HepG2 (cell line): ENCODE measurements around the gene IL3RA. TPM values are rescaled to one million over a fixed set of nuclear protein-coding genes. Genes with fewer than 3 reads are reported as not detected.
A peak's percentile ranks its signal among the peaks of the same experiment; 100 is the strongest.

ENCODE experiments used
- ADNP ChIP-seq: sonication (generic); formaldehyde crosslinking; IDR thresholded peaks from 2 replicates; pipeline ENCODE4 v1.4.0; 2020; ENCODE audit warnings: missing genetic modification reagents
- CC2D1A ChIP-seq: sonication (generic); formaldehyde crosslinking; IDR thresholded peaks from 2 replicates; pipeline ENCODE4 v1.8.1; 2023; ENCODE audit warnings: mild to moderate bottlenecking, missing genetic modification reagents
- ELK4 ChIP-seq: sonication (generic); formaldehyde crosslinking; IDR thresholded peaks from 2 replicates; pipeline ENCODE4 v1.9.0; 2021; ENCODE audit warnings: missing genetic modification reagents, borderline replicate concordance
- ETV6 ChIP-seq: sonication (generic); formaldehyde crosslinking; conservative IDR thresholded peaks from 2 replicates; pipeline ENCODE4 v1.4.0; 2020; ENCODE audit warnings: missing genetic modification reagents
- ISL2 ChIP-seq: sonication (generic); formaldehyde crosslinking; IDR thresholded peaks from 2 replicates; pipeline ENCODE4 v1.5.0; 2020; ENCODE audit warnings: missing genetic modification reagents
- NR2F6 ChIP-seq, 2 experiments: IDR thresholded peaks; 2 replicates each; pipeline ENCODE4 v1.6.1; 2016; ENCODE audit warnings: antibody characterized with exemption in 1 of 2, mild to moderate bottlenecking in 1 of 2
- PHB2 ChIP-seq: fragments of 450-650 bp; IDR thresholded peaks from 2 replicates; pipeline ENCODE4 v1.6.1; 2018; ENCODE audit not compliant: partially characterized antibody
- RXRB ChIP-seq: IDR thresholded peaks from 2 replicates; pipeline ENCODE4 v1.6.1; 2016; ENCODE audit warnings: borderline replicate concordance, missing genetic modification reagents, missing compliant biosample characterization
- SIX1 ChIP-seq: sonication (generic); formaldehyde crosslinking; IDR thresholded peaks from 2 replicates; pipeline ENCODE4 v1.4.0; 2020; ENCODE audit warnings: missing genetic modification reagents, borderline replicate concordance
- SIX4 ChIP-seq: sonication (generic); formaldehyde crosslinking; IDR thresholded peaks from 2 replicates; pipeline ENCODE4 v1.4.0; 2020; ENCODE audit warnings: missing genetic modification reagents
- SMAD1 ChIP-seq: sonication (generic); formaldehyde crosslinking; IDR thresholded peaks from 2 replicates; pipeline ENCODE4 v1.4.0; 2020; ENCODE audit warnings: missing genetic modification reagents, low read depth, mild to moderate bottlenecking, borderline replicate concordance
- SRF ChIP-seq: IDR thresholded peaks from 2 replicates; pipeline ENCODE4 v1.6.1; 2011; ENCODE audit warnings: mild to moderate bottlenecking, low read depth, low read length, moderate library complexity
- SRSF9 ChIP-seq: fragments of 200-400 bp; formaldehyde crosslinking; IDR thresholded peaks from 2 replicates; pipeline ENCODE4 v1.6.1; 2018; ENCODE audit warnings: borderline replicate concordance, mild to moderate bottlenecking, low read depth, low read length; ENCODE audit not compliant: insufficient read depth, poor library complexity, severe bottlenecking
- YEATS4 ChIP-seq: sonication (generic); formaldehyde crosslinking; IDR thresholded peaks from 2 replicates; pipeline ENCODE4 v1.4.0; 2020; ENCODE audit warnings: missing genetic modification reagents, borderline replicate concordance
- ZFP36L1 ChIP-seq: sonication (generic); formaldehyde crosslinking; IDR thresholded peaks from 2 replicates; pipeline ENCODE4 v1.8.0; 2022; ENCODE audit warnings: mild to moderate bottlenecking, missing genetic modification reagents, moderate library complexity
- ZNF17 ChIP-seq: sonication (generic); formaldehyde crosslinking; IDR thresholded peaks from 2 replicates; pipeline ENCODE4 v1.5.0; 2020; ENCODE audit warnings: mild to moderate bottlenecking, missing genetic modification reagents
- ZNF20 ChIP-seq: sonication (generic); formaldehyde crosslinking; IDR thresholded peaks from 2 replicates; pipeline ENCODE4 v1.4.0; 2020; ENCODE audit warnings: mild to moderate bottlenecking, moderate library complexity, missing genetic modification reagents
- ZNF431 ChIP-seq: sonication (generic); formaldehyde crosslinking; IDR thresholded peaks from 2 replicates; pipeline ENCODE4 v1.9.0; 2022; ENCODE audit warnings: missing genetic modification reagents, low read depth, mild to moderate bottlenecking, borderline replicate concordance
- ZNF652 ChIP-seq: IDR thresholded peaks from 2 replicates; pipeline ENCODE4 v1.6.1; 2016; ENCODE audit warnings: low read depth, borderline replicate concordance
- ZNF788 ChIP-seq: sonication (generic); formaldehyde crosslinking; IDR thresholded peaks from 2 replicates; pipeline ENCODE4 v1.5.0; 2020; ENCODE audit warnings: mild to moderate bottlenecking, missing genetic modification reagents, borderline replicate concordance
- ZNF83 ChIP-seq: sonication (generic); formaldehyde crosslinking; IDR thresholded peaks from 2 replicates; pipeline ENCODE4 v1.4.0; 2020; ENCODE audit warnings: missing genetic modification reagents, mild to moderate bottlenecking, borderline replicate concordance
- ZSCAN25 ChIP-seq: sonication (generic); formaldehyde crosslinking; IDR thresholded peaks from 2 replicates; pipeline ENCODE4 v1.8.0; 2022; ENCODE audit warnings: mild to moderate bottlenecking, missing genetic modification reagents
- polyA plus RNA-seq, 8 experiments: library from polyadenylated mRNA; depleted of rRNA in 3 of 8; stranded (reverse) in 7 of 8; unstranded in 1 of 8; fragments of >200 nt; fragmentation: Illumina TruSeq in 4 of 8; extraction: Trizol in 4 of 8; gene quantifications; 2 replicates each; pipeline versions ENCODE4 v1.2.1 to v1.2.3, GENCODE V29; 2011 to 2016; ENCODE audit warnings: low read depth in 4 of 8, missing spikeins in 1 of 8, mixed read lengths in 1 of 8; ENCODE audit not compliant: insufficient read depth in 1 of 8
- total RNA-seq, 5 experiments: library from RNA; depleted of rRNA; stranded (reverse); fragments of >200 nt; fragmentation: Illumina TruSeq; extraction: Trizol; gene quantifications; 2 replicates each; pipeline ENCODE4 v1.2.3, GENCODE V29; 2016; ENCODE audit warnings: low read depth in 1 of 5
- TF ChIP-seq, protein P1 (sequence below): sonication (generic); formaldehyde crosslinking; IDR thresholded peaks from 2 replicates; pipeline ENCODE4 v1.4.0; 2020; ENCODE audit warnings: mild to moderate bottlenecking, missing genetic modification reagents
- TF ChIP-seq, protein P2 (sequence below): sonication (generic); formaldehyde crosslinking; IDR thresholded peaks from 2 replicates; pipeline ENCODE4 v1.9.0; 2021; ENCODE audit warnings: missing genetic modification reagents, borderline replicate concordance

Gene IL3RA
- total and polyA plus RNA-seq, 2 of the 13 experiments (the other 11 are each of a cell fraction or from before 2014, with no cell fraction given), result not detected

- TF ChIP-seq, protein P1, sequence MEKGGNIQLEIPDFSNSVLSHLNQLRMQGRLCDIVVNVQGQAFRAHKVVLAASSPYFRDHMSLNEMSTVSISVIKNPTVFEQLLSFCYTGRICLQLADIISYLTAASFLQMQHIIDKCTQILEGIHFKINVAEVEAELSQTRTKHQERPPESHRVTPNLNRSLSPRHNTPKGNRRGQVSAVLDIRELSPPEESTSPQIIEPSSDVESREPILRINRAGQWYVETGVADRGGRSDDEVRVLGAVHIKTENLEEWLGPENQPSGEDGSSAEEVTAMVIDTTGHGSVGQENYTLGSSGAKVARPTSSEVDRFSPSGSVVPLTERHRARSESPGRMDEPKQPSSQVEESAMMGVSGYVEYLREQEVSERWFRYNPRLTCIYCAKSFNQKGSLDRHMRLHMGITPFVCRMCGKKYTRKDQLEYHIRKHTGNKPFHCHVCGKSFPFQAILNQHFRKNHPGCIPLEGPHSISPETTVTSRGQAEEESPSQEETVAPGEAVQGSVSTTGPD (CRISPR knock-in tag), result no peak
- TF ChIP-seq, protein P2, sequence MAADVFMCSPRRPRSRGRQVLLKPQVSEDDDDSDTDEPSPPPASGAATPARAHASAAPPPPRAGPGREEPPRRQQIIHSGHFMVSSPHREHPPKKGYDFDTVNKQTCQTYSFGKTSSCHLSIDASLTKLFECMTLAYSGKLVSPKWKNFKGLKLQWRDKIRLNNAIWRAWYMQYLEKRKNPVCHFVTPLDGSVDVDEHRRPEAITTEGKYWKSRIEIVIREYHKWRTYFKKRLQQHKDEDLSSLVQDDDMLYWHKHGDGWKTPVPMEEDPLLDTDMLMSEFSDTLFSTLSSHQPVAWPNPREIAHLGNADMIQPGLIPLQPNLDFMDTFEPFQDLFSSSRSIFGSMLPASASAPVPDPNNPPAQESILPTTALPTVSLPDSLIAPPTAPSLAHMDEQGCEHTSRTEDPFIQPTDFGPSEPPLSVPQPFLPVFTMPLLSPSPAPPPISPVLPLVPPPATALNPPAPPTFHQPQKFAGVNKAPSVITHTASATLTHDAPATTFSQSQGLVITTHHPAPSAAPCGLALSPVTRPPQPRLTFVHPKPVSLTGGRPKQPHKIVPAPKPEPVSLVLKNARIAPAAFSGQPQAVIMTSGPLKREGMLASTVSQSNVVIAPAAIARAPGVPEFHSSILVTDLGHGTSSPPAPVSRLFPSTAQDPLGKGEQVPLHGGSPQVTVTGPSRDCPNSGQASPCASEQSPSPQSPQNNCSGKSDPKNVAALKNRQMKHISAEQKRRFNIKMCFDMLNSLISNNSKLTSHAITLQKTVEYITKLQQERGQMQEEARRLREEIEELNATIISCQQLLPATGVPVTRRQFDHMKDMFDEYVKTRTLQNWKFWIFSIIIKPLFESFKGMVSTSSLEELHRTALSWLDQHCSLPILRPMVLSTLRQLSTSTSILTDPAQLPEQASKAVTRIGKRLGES (CRISPR knock-in tag), result no peak
- TF ChIP-seq PHB2, result no peak
- no peak for TF ChIP-seq ZNF20 (CRISPR knock-in tag)
- TF ChIP-seq ETV6 (CRISPR knock-in tag), result 0 out of 2 replicates have a peak, but pooled peaks have one; percentile 39
- TF ChIP-seq ZNF83, result no peak
- no peak for TF ChIP-seq ZNF652
- TF ChIP-seq ZNF788 (CRISPR knock-in tag), result no peak
- no peak for TF ChIP-seq ZFP36L1
- TF ChIP-seq ZNF17 (CRISPR knock-in tag), result no peak
- TF ChIP-seq SIX1 (CRISPR knock-in tag), result no peak
- peak; percentile 80; the same call in 1 of the 2 replicates for TF ChIP-seq YEATS4 (CRISPR knock-in tag)
- no peak for TF ChIP-seq CC2D1A (CRISPR knock-in tag)
- no peak for TF ChIP-seq SRSF9
- TF ChIP-seq ADNP (CRISPR knock-in tag), result no peak
- TF ChIP-seq ELK4, result no peak
- TF ChIP-seq ZNF431 (CRISPR knock-in tag), result peak; percentile 81; the same call in 1 of the 2 replicates
- TF ChIP-seq SRF, result no peak
- TF ChIP-seq ISL2 (CRISPR knock-in tag), result peak; percentile 8; the same call in 1 of the 2 replicates
- TF ChIP-seq ZSCAN25 (CRISPR knock-in tag), result peak; percentile 92; the same call in 1 of the 2 replicates
- peak; percentile 83 for TF ChIP-seq RXRB (CRISPR knock-in tag)
- peak; percentile 93 for TF ChIP-seq NR2F6 (IDR thresholded peaks at IDR 0.05)
- peak; percentile 99 for TF ChIP-seq NR2F6 (CRISPR knock-in tag; IDR thresholded peaks at IDR 0.05)
- TF ChIP-seq SMAD1, result no peak
- TF ChIP-seq SIX4 (CRISPR knock-in tag), result no peak
Measured at GRCh38 chrX:1392376-1393068, 55.9 kb downstream of the IL3RA start (continued).
